ENCODE results near the gene COG2.

Gene COG2

DNA sequence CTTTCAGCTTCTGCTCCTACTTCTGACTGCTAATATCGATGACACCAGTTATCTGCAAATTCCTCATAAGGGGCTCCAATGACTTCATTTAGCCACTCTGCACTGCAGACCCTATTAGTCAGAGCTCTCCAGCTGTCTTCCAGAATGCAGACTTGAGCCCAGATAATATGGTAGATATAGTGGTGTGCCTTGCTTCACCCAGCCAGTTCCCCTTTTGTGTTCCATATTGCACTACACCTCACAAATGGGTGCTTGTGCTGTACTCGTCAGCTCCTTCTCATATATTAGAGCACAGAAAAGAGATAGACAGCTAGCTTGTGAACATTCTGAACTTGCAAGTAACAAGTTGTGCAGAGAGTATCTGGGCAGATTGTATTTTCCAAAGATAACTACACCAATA, 23.7 kb upstream of the COG2 start:
- TF ChIP-seq, protein P1, sequence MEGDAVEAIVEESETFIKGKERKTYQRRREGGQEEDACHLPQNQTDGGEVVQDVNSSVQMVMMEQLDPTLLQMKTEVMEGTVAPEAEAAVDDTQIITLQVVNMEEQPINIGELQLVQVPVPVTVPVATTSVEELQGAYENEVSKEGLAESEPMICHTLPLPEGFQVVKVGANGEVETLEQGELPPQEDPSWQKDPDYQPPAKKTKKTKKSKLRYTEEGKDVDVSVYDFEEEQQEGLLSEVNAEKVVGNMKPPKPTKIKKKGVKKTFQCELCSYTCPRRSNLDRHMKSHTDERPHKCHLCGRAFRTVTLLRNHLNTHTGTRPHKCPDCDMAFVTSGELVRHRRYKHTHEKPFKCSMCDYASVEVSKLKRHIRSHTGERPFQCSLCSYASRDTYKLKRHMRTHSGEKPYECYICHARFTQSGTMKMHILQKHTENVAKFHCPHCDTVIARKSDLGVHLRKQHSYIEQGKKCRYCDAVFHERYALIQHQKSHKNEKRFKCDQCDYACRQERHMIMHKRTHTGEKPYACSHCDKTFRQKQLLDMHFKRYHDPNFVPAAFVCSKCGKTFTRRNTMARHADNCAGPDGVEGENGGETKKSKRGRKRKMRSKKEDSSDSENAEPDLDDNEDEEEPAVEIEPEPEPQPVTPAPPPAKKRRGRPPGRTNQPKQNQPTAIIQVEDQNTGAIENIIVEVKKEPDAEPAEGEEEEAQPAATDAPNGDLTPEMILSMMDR (IDR thresholded peaks at IDR 0.05) = no peak
- Histone ChIP-seq H3K27me3 (ENCODE audit: control insufficient read depth, insufficient read depth, low read length) (no peaks in the 10 kb centered on the region), H2AFZ (no peak overlapping the region)

DNA sequence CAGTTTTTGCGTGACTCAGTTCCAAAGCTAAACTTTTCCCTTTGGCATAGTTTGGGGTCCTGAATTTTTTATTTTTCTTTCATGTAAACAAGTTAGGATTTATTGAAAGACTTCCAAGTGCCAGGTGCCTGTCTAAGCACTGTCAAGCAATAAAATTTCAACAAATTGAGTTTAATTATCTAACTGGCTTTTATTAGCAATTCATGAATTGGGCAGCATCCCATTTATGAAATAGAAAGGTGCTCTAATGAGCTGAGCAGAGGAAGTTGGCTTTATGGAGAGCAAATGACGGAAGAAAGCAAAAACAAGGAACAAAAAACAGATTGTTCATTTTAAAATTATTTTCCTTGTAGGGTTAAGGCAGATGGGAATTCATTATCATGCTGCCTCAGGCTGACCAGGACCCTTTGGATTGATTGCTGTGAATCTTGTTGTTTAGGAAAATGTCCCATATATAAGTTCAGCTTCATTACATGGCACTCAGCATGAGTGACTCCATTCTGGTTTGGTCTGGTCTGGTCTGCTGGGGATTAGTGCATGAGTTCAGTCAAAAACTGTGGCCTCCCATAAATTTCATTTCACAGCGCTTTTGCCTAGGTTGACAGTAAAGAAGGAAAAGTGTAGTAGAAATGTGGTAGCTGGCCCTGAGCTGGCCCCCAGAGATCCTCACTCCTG, 21.5 kb upstream of the COG2 start:
- TF ChIP-seq, protein P1 (IDR thresholded peaks at IDR 0.05) = no peak
- Histone ChIP-seq H3K9me3 (ENCODE audit: control insufficient read depth, low read length) (no peaks in the 10 kb centered on the region), H2AFZ (no peak overlapping the region), H3K27ac (no peak overlapping the region), H3K9ac (no peak overlapping the region), H3K36me3 (ENCODE audit: control insufficient read depth, insufficient read depth, low read length) (no peaks in the 10 kb centered on the region), H3K79me2 (no peaks in the 10 kb centered on the region), H3K27me3 (ENCODE audit: control insufficient read depth, insufficient read depth, low read length) (no peaks in the 10 kb centered on the region), H3K4me2 (ENCODE audit: low read length) (no peak overlapping the region), H3K4me1 (no peaks in the 10 kb centered on the region), H3K4me3 (ENCODE audit: low read depth, low read length) (no peak overlapping the region)

More for the DNA sequence above, 23.7 kb upstream of the COG2 start:
- no peak overlapping the region for H3K9ac ChIP-seq
- no peak overlapping the region for H3K4me2 ChIP-seq (ENCODE audit: low read length)
- H3K9me3 ChIP-seq (ENCODE audit: control insufficient read depth, low read length) = no peaks in the 10 kb centered on the region
- H3K4me3 ChIP-seq (ENCODE audit: low read depth, low read length) = no peak overlapping the region
- no peak overlapping the region for H3K27ac ChIP-seq
- no peaks in the 10 kb centered on the region for H3K4me1 ChIP-seq
- H3K79me2 ChIP-seq = no peaks in the 10 kb centered on the region
- no peaks in the 10 kb centered on the region for H3K36me3 ChIP-seq (ENCODE audit: control insufficient read depth, insufficient read depth, low read length)

DNA sequence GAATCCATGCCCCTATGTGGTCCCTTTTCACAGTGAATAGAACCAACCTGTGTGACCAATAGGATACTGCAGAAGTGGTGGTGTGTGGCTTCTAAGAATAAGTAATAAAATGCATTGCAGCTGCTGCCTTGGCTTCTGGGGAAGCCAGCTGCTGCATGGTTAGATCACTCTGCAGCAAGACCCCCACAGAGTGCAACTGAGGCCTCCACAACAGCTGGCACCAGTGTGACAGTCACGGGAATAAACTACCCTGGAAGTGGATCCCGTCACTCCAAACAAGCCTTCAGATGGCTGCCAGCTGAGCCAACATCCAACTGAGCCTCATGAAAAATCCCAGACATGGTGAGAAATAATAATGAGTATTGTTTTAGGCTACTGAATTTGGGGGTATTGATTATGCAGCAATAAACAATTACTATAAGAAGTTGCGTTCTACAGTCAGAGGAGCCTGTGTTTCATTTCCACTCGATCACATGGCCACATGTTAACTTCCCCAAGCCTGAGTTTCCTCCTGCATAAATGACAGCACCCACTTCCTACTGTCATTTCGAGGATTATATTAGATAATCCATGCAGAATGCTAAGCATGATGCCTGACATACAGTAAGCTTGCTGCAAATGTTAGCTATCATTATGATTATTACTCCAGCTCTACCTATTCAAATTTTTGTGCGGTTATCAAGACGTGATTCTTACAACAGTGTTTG, 20.8 kb upstream of the COG2 start:
- no peaks in the 10 kb centered on the region for H3K4me1 ChIP-seq
- TF ChIP-seq, protein P1 (IDR thresholded peaks at IDR 0.05) = no peak
- H3K27me3 ChIP-seq (ENCODE audit: control insufficient read depth, insufficient read depth, low read length) = no peaks in the 10 kb centered on the region
- no peak overlapping the region for H3K4me3 ChIP-seq (ENCODE audit: low read depth, low read length)
- H3K27ac ChIP-seq = no peak overlapping the region
- H3K9ac ChIP-seq = no peak overlapping the region
- H3K36me3 ChIP-seq (ENCODE audit: control insufficient read depth, insufficient read depth, low read length) = no peaks in the 10 kb centered on the region
- no peaks in the 10 kb centered on the region for H3K79me2 ChIP-seq
- H2AFZ ChIP-seq = no peak overlapping the region
- no peaks in the 10 kb centered on the region for H3K9me3 ChIP-seq (ENCODE audit: control insufficient read depth, low read length)
- H3K4me2 ChIP-seq (ENCODE audit: low read length) = no peak overlapping the region

DNA sequence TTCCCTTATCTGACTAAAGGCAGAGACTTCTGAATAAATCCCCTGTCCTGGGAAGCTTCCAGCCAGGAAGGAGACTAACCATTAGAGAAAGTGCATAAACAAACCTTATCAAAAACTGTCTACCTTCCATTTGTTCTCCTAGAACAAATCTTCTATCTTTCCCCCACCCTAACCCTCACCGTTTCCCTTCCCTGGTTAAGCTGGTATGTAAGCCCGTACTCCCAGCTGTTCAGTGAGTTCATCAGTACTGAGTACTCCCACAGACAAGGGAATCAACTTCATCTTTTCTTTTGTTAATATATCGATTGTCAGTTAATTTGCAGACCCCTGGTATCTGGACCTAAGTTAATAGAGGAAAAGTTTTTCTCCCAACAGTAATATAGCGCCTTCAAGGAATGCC, 20.1 kb upstream of the COG2 start:
- Histone ChIP-seq H3K4me3 (ENCODE audit: low read depth, low read length) (no peak overlapping the region), H2AFZ (no peak overlapping the region), H3K9me3 (ENCODE audit: control insufficient read depth, low read length) (no peaks in the 10 kb centered on the region), H3K9ac (no peak overlapping the region), H3K4me1 (no peaks in the 10 kb centered on the region), H3K36me3 (ENCODE audit: control insufficient read depth, insufficient read depth, low read length) (no peaks in the 10 kb centered on the region), H3K4me2 (ENCODE audit: low read length) (no peak overlapping the region), H3K27ac (no peak overlapping the region), H3K27me3 (ENCODE audit: control insufficient read depth, insufficient read depth, low read length) (no peaks in the 10 kb centered on the region), H3K79me2 (no peaks in the 10 kb centered on the region)
- TF ChIP-seq, protein P1 (IDR thresholded peaks at IDR 0.05) = no peak

Measured in parathyroid adenoma (tissue), 2 donors.